Measurements from ENCODE around the gene RNF14. TPM values are rescaled to one million over a fixed set of nuclear protein-coding genes. Genes with fewer than 3 reads are reported as not detected.

The RNF14 gene
- total and polyA plus RNA-seq, 2 of the 8 experiments (the other 6 are each of a cell fraction or from before 2014, with no cell fraction given) = 4.7 to 20.2 TPM

DNA sequence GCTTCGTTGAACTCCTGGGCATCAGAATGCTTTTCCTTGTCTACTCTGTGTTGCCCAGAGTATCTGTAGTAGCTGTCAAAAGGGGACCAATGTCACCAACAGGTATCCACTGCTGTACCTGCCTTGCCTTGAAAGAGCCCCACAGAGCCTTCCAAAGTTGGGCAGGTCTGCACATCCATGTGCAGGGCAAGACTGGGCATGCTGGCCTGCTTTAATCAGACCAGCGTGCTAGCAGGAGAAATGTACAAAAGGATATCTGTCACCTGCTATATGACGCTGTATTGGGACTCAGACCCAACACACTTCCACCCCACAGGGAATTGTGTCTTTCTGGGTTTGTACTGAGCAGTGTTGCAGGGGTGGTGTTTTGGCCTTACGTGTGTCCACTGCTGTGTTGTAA, 33.4 kb upstream of the RNF14 start:
- Histone ChIP-seq H3K79me2 (ENCODE audit: control insufficient read depth in 1 of 2, insufficient read depth in 2 of 2, low read length in 2 of 2) (no peaks in the 10 kb centered on the region), H2AFZ (ENCODE audit: low read length) (no peak overlapping the region), H4K20me1 (replicated peaks in 1 of 2; ENCODE audit: control insufficient read depth in 1 of 2, insufficient read depth in 2 of 2, low read length in 2 of 2) (peaks cover 0 to 5% of the 10 kb centered on the region in 2 experiments), H3K79me1 (ENCODE audit: low read depth, low read length) (no peaks in the 10 kb centered on the region), H3K23ac (ENCODE audit: insufficient read length) (no peak overlapping the region), H3K9ac (replicated peaks in 1 of 4; ENCODE audit: extremely low read depth in 1 of 4, low read depth in 3 of 4, low read length in 3 of 4) (no peak overlapping the region), H2BK5ac (ENCODE audit: low read depth, low read length) (no peak overlapping the region), H4K8ac (ENCODE audit: extremely low read depth, insufficient read depth, low read length) (no peak overlapping the region), H3K9me3 (ENCODE audit: insufficient read depth in 2 of 2, low read depth in 1 of 2, low read length in 1 of 2) (no peaks in the 10 kb centered on the region), H3K18ac (ENCODE audit: extremely low read depth, low read length) (no peak overlapping the region), H4K5ac (ENCODE audit: insufficient read length, low read depth, low read length) (no peak overlapping the region), H2BK120ac (replicated peaks; ENCODE audit: low read depth, low read length) (no peak overlapping the region), H4K91ac (replicated peaks; ENCODE audit: insufficient read length, low read length) (no peak overlapping the region), H2BK20ac (ENCODE audit: low read length) (no peak overlapping the region), H3K4me2 (ENCODE audit: insufficient read depth in 1 of 2, low read depth in 2 of 2, low read length in 2 of 2) (no peak overlapping the region), H3K56ac (replicated peaks; ENCODE audit: insufficient read length, low read depth, low read length) (no peak overlapping the region), H2AK5ac (ENCODE audit: low read depth, low read length) (no peak overlapping the region), H3K4me3 (ENCODE audit: extremely low read depth in 1 of 4, insufficient read depth in 2 of 4, low read depth in 3 of 4, low read length in 4 of 4) (no peak overlapping the region), H3K36me3 (ENCODE audit: control insufficient read depth in 2 of 4, insufficient read depth in 4 of 4, low read length in 3 of 4) (peaks cover 20 to 74% (median 66%) of the 10 kb centered on the region in 4 experiments), H2BK12ac (ENCODE audit: low read depth, low read length) (no peak overlapping the region), H3K14ac (ENCODE audit: insufficient read length) (no peak overlapping the region), H3K23me2 (ENCODE audit: low read depth, low read length) (no peaks in the 10 kb centered on the region), H3K4me1 (replicated peaks in 1 of 4; ENCODE audit: control insufficient read depth in 3 of 4, insufficient read depth in 4 of 4, low read length in 3 of 4) (no peaks in the 10 kb centered on the region), H3K4ac (replicated peaks; ENCODE audit: insufficient read length, low read depth, low read length) (no peak overlapping the region), H3K27me3 (replicated peaks in 1 of 4; ENCODE audit: control insufficient read depth in 3 of 4, extremely low read depth in 1 of 4, insufficient read depth in 3 of 4, low read length in 3 of 4) (no peaks in the 10 kb centered on the region), H3K27ac (ENCODE audit: low read depth, low read length) (no peak overlapping the region; the same call in 1 of the 2 replicates), H2BK15ac (ENCODE audit: low read length) (no peak overlapping the region)
- ChIA-PET POLR2A (ENCODE audit: partially characterized antibody) (interaction anchor here (1.5 to 2.5 kb wide), 3 partner anchors 10 to 12 kb away, joined by 4 to 10 read pairs (median 4); partner anchors contain the start of gene DELE1), CTCF (ENCODE audit: partially characterized antibody) (interaction anchor here (1.5 to 20.8 kb wide), 3 partner anchors 13 to 244 kb away, joined by 4 to 324 read pairs (median 6); partner anchors contain the start of gene PCDH12)
- WGBS, 2 experiments (ENCODE audit: extremely low coverage in 1 of 2, insufficient coverage in 1 of 2, insufficient read length in 1 of 2, insufficient replicate concordance in 2 of 2, low coverage in 1 of 2, low lambda C conversion rate in 2 of 2, missing lambda C conversion rate in 1 of 2) = 91% methylated on average over 4 of the region's 4 CpGs; no CpG with 5 or more reads in 1 of the 2 experiments
- FAIRE-seq (no peak), DNase-seq (ENCODE audit: low read depth in 1 of 2, low spot score in 2 of 2) (no peak)
- TF ChIP-seq JUN (IDR thresholded peaks at IDR 0.05; ENCODE audit: low read depth, low read length) (no peak), HDAC6 (IDR thresholded peaks at IDR 0.05; ENCODE audit: low read depth, low read length) (no peak), BACH1 (IDR thresholded peaks at IDR 0.05; ENCODE audit: low read length) (no peak), POU5F1 (IDR thresholded peaks at IDR 0.05; ENCODE audit: low read depth, low read length) (no peak), EP300 (IDR thresholded peaks at IDR 0.05; ENCODE audit: borderline replicate concordance in 1 of 2, low read depth in 2 of 2, low read length in 2 of 2) (no peak), RBBP5 (IDR thresholded peaks at IDR 0.05; ENCODE audit: borderline replicate concordance, low read depth, low read length) (no peak), SRF (IDR thresholded peaks at IDR 0.05; ENCODE audit: low read depth, low read length) (no peak), EZH2 (IDR thresholded peaks at IDR 0.05; ENCODE audit: low read depth, low read length, severe bottlenecking) (no peak), SIX5 (IDR thresholded peaks at IDR 0.05; ENCODE audit: low read depth, low read length) (no peak)
- TF ChIP-seq, protein P1, sequence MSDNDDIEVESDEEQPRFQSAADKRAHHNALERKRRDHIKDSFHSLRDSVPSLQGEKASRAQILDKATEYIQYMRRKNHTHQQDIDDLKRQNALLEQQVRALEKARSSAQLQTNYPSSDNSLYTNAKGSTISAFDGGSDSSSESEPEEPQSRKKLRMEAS (IDR thresholded peaks at IDR 0.05) = no peak

Measured in H1 (cell line).